Left lobe of liver (tissue), 2 donors: ENCODE results near the gene POC5. TPM values are rescaled to one million over a fixed set of nuclear protein-coding genes. Genes with fewer than 3 reads are reported as not detected.
"Not testable (repeated sequence)": the region's sequence is repeated elsewhere in the genome, so short reads cannot be mapped to it uniquely, and the experiment has no call there.

Experiments
- ATAC-seq: fragments of 200-7000 bp; cut with Tn5 transposase; one replicate; pipeline ENCODE4 v1.9.1; 2020; ENCODE audit warnings: mild to moderate bottlenecking, moderate library complexity
- DNase-seq: peaks from one replicate; pipeline ENCODE4 v3.0.0-alpha.2; 2020; ENCODE audit warnings: low spot score
- total RNA-seq: library from RNA; stranded (reverse); gene quantifications from one replicate; pipeline ENCODE4 v1.2.1, GENCODE V29; 2021
- donor health status: DM: no; HTN: no; CAD: no; lungs with moderate emphysema.
- donor health status: DM: no; HTN: yes; CAD: no.

Gene POC5
- total RNA-seq = 2.8 TPM

DNA sequence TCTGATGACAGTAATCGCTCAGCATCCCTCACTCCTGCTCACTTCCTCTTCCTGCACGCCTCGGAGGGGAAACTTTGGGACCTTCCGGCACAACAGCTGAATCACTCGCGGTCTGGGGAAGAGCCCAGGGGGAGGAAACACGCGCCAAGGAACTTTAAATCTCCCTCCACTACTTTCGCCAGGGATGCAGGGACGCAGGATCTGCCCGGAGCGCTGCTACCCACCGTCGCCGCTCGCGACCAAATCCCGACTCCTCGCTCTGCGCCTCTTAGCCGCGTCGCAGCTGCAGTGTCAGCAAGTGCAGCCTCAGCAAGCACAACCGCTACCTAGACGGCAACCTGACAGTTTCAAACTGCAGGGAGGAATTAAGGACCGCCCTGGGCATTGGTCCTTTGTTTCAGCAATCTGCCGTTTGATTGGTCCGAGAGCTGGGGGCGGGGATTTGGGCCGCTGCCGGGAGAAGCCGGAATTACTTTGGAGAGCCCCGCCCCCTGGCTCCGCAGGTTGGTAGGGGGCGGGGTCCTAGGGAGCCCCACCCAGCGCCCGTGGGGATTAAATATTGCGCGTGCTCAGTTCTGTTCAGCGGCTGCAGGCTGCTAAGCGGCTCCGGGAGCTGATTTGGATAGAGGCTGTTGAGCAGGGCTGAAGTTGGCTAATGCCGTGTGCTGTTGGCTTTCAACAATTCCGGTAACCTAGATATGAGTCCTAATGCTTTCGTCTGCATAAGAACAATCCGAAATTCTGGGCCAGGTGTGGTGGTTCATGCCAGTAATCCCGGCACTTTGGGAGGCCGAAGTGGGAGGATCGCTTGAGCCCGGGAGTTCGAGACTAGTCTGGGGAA lies at the start of gene POC5:
Gene POC5 (minus strand): TSS at position 356 of the 841 bp plus-strand sequence. CDS start 4,500 bp downstream, outside the sequence.
- ATAC-seq (peak; percentile 95), DNase-seq (peak; percentile 98)

DNA sequence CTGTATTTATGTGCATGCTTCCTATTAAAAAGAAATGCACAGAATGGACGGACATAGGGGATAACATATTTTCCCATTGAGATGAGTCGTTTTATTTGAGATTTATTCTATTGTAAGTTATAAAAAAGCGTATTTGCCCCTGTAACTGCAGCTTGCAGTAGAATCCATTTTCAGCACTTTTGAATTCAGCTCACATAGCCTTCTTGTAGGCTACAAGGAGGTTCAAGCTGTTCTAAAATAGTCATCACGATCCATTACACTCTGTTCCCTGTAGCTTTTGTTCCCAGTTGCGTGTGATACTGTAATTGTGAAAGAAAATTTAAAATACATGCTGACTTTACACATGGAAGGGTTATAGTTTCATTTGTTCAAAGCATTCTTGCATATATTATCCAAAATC lies 40.9 kb upstream of the POC5 start:
- no peak for ATAC-seq

GRCh38 chr5:75756981-75757380 lies 39.7 kb upstream of the POC5 start:
- ATAC-seq (no peak), DNase-seq (no peak)

More for the DNA sequence above, 40.9 kb upstream of the POC5 start:
- no peak for DNase-seq

- DNase-seq (no peak), ATAC-seq (no peak)
Observed at GRCh38 chr5:75756211-75756610, 39.0 kb upstream of the POC5 start.

DNA sequence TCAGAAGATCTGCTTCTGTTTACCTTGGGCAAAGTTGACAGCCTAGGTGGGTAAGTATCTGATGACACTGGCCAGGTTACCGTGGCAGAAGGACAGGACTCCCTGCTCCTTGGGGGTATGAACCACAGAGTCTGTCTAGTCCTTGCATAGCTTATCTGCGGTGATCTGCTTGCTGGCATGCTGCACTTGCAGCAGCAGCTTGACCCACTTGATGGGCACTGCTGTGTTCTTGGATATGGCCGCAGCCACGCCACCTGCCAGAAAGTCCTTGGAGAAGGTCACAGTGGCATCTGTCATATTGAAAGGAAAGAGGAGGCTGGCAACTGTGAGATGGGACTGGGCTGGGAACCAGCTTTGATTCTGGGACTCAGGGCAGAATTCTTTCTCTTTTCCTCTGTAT lies 35.9 kb upstream of the POC5 start:
- ATAC-seq (no peak), DNase-seq (no peak)

GRCh38 chr5:75744355-75744754 lies 27.1 kb upstream of the POC5 start:
- DNase-seq (no peak), ATAC-seq (no peak)

GRCh38 chr5:75736273-75736672 lies 19.0 kb upstream of the POC5 start:
- DNase-seq = no peak
- ATAC-seq = no peak

- ATAC-seq = peak; percentile 100
- peak; percentile 60 for DNase-seq
Observed at GRCh38 chr5:75734913-75735789, 17.9 kb upstream of the POC5 start.

DNA sequence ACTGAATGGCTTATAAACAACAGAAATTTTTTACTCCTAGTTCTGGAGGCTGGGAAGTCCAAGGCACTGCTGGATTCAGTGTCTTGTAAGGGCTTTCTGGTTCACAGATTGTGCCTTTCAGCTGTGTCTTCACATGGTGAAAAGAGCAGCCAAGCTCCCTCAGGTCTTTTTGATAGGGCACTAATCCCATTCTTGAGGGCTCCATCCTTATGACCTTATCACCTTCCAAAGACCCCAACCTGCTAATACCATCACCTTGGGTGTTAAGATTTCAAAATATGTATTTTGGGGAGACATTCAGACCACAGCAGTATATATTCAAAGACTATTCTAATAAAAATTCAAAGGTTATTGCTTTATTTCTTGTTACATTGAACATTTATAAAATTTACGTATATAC lies 16.5 kb upstream of the POC5 start:
- DNase-seq (no peak), ATAC-seq (no peak)

- not testable (repeated sequence) for ATAC-seq, DNase-seq
Observed at GRCh38 chr5:75731515-75731914, 14.3 kb upstream of the POC5 start.

- DNase-seq (no peak), ATAC-seq (no peak)
Observed at GRCh38 chr5:75729321-75729720, 12.1 kb upstream of the POC5 start.

- ATAC-seq (no peak), DNase-seq (no peak)
Observed at GRCh38 chr5:75727931-75728330, 10.7 kb upstream of the POC5 start.

- not testable (repeated sequence) for ATAC-seq, DNase-seq
Observed at GRCh38 chr5:75726224-75726623, 9.0 kb upstream of the POC5 start.

DNA sequence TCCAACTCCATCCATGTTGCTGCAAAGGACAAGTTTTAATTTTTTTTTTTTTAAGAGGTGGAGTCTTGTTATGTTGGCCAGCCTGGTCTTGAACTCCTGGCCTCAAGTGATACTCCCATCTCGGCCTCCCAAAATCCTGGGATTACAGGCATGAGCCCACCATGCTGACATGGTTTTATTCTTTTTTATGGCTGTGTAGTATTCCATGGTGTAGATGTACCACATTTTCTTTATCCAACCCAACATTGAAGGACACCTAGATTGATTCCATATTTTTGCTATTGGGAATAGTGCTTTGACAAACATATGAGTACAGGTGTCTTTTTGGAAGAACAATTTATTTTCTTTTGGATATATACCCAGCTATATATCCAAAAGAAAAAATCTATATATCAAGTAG lies 6.1 kb upstream of the POC5 start:
- no peak for DNase-seq
- no peak for ATAC-seq

DNA sequence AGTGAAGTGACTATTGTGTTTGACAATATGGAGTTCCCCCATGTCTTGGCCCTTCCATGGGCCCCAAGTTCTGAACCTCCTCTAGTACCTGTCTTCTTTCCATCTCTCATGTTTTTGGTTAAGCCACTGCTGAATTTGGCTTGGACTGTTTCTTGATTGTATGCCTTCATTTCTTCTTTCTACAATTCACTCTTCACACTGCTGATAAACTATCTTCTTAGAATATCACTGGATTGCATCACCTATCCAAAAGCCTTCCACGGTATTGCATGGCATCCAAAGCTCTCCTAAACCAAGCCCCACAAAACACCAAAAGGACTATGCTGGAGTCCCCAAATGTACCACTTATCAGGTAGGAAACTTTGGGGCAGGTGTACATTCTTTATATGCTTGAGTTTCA lies 4.3 kb upstream of the POC5 start:
- DNase-seq = no peak
- no peak for ATAC-seq

- peak; percentile 57 for ATAC-seq
- DNase-seq = peak; percentile 67
Observed at GRCh38 chr5:75720882-75721281, 3.6 kb upstream of the POC5 start.

GRCh38 chr5:75716715-75717081 lies 539 bp downstream of the POC5 start:
- no peak for ATAC-seq
- DNase-seq = no peak

GRCh38 chr5:75712091-75712490 lies 5.1 kb downstream of the POC5 start:
- no peak for DNase-seq
- no peak for ATAC-seq

DNA sequence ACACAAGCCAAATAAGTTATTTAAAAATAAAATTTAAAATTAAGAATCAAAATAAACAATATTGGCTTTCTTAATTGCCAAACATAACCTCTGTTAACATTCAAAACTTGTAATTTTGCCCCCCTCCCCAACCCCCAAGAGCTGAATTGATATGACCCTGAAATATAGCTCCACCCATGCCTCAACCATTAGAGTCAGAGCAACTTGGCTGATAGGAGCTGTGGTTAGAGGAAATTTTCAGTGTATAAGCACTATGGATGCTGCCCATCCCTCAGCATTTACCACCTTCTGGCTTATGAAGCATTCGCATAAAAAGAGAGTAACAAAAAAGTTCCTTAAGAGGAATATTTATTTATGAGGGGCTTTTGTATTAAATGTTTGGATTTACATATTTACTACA lies 6.1 kb downstream of the POC5 start:
- ATAC-seq (no peak), DNase-seq (no peak)

- DNase-seq (no peak), ATAC-seq (peak; percentile 26)
Observed at GRCh38 chr5:75710637-75711036, 6.6 kb downstream of the POC5 start.

GRCh38 chr5:75707911-75708509 lies 9.2 kb downstream of the POC5 start:
- ATAC-seq (no peak), DNase-seq (no peak)

DNA sequence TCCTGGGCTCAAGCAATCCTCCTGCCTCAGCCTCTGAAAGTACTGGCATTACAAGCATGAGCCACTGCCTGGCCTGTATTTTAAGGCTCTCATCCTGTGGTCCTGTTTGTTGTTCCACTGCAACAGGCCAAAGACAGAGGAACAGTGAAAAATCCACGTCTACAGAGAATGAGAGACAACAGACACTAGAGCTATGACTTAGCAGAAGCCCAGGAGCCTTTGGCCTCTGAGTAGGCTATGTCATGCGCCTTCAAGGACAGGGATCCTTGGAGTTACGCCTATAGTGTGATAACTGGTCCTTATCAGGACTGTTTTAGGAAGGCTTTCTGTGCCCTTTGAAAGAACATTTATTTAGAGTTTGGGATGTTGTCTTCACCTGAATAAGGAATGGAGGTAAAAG lies 10.5 kb downstream of the POC5 start:
- no peak for ATAC-seq

More for the DNA sequence above, 10.5 kb downstream of the POC5 start:
- DNase-seq = no peak
